ENCODE measurements around the gene MTA3.
"Not testable (repeated sequence)": the region's sequence is repeated elsewhere in the genome, so short reads cannot be mapped to it uniquely, and the experiment has no call there.

The MTA3 gene

GRCh38 chr2:42613281-42614064 lies 45.0 kb downstream of the MTA3 start:
- no peak for DNase-seq (ENCODE audit: low spot score)

DNA sequence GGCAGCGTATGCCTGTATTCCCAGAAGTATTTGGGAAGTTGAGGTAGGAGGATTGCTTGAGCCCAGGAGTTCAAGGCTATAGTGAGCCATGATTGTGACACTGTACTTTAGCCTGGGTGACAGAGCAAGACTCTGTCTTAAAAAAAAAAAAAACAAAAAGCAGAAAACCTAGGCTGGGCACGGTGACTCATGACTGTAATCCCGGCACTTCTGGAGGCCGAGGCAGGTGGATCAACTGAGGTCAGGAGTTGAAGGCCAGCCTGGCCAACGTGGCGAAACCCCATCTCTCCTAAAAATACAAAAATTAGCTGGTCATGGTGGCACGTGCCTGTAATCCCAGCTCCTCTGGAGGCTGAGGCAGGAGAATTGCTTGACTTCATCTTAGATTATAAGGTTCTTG lies 46.4 kb downstream of the MTA3 start:
- DNase-seq (ENCODE audit: low spot score), result no peak

DNA sequence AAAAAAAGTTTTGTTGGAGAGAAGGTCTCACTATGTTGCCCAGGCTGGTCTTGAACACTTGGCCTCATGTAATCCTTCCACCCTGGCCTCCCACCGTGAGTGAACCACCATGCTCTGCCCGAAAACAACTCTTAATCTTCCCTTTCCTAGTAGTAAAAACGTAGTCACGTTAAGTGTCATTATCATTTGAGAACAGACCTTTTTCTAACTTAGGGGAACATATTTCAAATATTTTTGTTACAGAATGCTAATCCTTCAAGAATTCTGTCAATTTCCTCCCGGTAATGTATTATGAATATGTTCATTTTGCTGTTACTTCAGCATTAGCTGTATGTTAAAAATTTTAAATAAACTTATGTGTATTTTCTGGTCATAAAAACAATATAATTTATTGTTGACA lies 49.7 kb downstream of the MTA3 start:
- DNase-seq (ENCODE audit: low spot score), result no peak

- DNase-seq (ENCODE audit: low spot score), result no peak
These were observed 50.5 kb downstream of the MTA3 start for GRCh38 chr2:42618972-42619371.

GRCh38 chr2:42621626-42622025 lies 53.2 kb downstream of the MTA3 start:
- not testable (repeated sequence) for DNase-seq (ENCODE audit: low spot score)

DNA sequence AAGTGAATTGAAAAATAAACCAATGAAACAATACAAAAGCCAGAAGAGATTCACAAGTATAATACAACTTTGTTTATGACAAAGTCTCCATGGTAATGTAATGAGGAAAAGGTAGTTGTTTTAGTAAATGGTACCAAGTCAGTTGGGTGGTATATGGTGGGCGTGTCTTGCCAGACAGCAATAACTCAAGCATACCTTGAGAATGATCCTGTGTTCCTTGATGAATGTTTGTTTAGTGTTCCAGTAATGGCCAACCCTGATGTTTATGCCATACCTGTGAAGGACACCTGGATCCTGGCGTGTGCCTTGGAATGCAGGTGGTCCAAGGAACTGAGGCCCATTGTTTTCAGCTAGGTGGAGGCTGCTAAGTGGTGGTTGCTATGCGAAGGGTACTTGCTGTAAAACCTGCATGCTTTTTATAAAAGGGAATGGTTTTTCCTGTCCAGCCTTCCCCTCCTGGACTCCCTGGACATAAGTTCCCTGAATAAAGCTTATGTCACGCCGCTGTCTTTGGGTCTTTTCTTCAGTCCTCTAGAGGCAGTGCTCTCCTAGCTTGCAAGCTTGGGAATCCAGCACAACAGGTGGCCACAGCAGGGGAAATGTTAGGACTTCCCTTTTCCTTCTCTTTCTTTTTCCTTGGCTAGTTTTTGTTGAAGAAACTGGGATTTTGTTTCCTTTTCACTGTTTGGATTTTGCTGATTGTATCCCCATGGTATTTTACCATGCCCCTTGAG lies 54.7 kb downstream of the MTA3 start:
- DNase-seq (ENCODE audit: low spot score), result no peak

- DNase-seq (ENCODE audit: low spot score), result no peak
These were observed 55.6 kb downstream of the MTA3 start for GRCh38 chr2:42624047-42624446.

DNA sequence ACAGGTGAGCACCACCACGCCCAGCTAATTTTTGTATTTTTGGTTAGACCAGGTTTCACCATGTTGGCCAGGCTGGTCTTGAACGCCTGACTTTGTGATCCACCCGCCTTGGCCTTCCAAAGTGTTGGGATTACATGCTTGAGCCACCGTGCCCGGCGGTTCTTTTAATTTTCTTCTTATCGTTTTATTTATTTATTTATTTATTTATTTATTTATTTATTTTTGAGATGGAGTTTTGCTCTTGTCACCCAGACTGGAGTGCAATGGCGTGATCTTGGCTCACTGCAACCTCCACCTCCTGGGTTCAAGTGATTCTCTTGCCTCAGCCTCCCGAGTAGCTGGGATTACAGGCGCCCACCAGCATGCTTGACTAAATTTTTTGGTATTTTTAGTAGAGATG lies 59.6 kb downstream of the MTA3 start:
- DNase-seq (ENCODE audit: low spot score), result not testable (repeated sequence)

- DNase-seq (ENCODE audit: low spot score), result no peak
These were observed 68.5 kb downstream of the MTA3 start for GRCh38 chr2:42636934-42637333.

- no peak for DNase-seq (ENCODE audit: low spot score)
These were observed 69.8 kb downstream of the MTA3 start for GRCh38 chr2:42638080-42638784.

GRCh38 chr2:42639340-42640077 lies 71.1 kb downstream of the MTA3 start:
- DNase-seq (ENCODE audit: low spot score), result no peak

- DNase-seq (ENCODE audit: low spot score), result no peak
These were observed 71.8 kb downstream of the MTA3 start for GRCh38 chr2:42640261-42640660.

GRCh38 chr2:42642371-42642770 lies 73.9 kb downstream of the MTA3 start:
- not testable (repeated sequence) for DNase-seq (ENCODE audit: low spot score)

DNA sequence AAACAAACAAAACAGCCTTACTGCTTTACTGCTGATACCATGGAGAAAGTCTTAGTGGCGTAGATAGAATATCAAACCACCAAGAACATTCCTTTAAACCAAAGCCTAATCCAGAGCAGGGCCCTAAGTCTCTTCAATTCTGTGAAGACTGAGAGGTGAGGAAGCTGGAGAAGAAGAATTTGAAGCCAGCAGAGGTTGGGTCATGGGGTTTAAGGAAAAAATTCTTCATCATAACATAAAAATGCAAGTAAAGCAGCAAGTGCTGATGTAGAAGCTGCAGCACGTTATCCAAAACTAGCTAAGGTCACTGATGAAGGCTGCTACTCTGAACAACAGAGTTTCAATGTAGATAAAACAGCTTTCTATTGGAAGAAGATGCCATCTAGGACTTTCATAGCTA lies 77.1 kb downstream of the MTA3 start:
- DNase-seq (ENCODE audit: low spot score), result no peak

DNA sequence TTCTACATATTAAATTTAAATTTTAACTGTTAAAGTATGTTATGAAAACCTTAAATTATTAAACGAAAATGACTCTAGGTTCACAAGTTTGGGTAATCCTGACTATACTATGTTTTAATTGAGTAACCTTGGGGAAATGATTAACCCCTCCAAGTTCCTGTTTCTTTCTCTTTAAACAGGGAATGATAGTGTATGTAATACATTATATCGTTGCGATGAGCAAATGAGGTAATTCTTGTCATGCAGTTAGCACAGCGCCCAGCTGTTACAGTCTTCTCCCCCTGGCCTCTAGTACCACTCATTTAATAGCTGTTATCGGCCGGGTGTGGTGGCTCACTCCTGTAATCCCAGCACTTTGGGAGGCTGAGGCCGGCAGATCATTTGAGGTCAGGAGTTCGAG lies 80.4 kb downstream of the MTA3 start:
- DNase-seq (ENCODE audit: low spot score), result no peak

GRCh38 chr2:42651057-42651456 lies 82.6 kb downstream of the MTA3 start:
- no peak for DNase-seq (ENCODE audit: low spot score)

GRCh38 chr2:42652086-42652485 lies 83.7 kb downstream of the MTA3 start:
- no peak for DNase-seq (ENCODE audit: low spot score)

DNA sequence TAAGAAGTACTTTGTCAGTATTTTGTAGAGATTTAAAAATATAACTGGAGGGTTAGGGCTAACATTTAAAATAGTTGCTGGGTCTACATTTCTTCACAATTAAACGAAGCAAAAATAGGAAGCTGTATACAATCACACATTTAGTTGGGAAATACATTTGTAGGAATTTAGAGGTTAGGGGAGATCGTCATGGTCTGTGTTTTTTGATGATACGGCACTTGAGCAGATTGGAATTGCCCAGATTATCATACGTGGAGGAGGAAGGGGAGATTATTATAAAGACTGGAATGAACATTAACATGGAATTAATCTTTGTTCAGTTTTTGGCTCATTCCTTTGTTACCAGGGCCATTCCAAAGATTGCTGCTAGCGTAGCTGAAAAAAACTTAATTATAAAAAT lies 84.6 kb downstream of the MTA3 start:
- no peak for DNase-seq (ENCODE audit: low spot score)

- DNase-seq (ENCODE audit: low spot score), result no peak
These were observed 85.5 kb downstream of the MTA3 start for GRCh38 chr2:42653908-42654445.

- DNase-seq (ENCODE audit: low spot score), result no peak
These were observed 89.9 kb downstream of the MTA3 start for GRCh38 chr2:42658306-42658705.

- DNase-seq (ENCODE audit: low spot score), result no peak
These were observed 91.2 kb downstream of the MTA3 start for GRCh38 chr2:42659609-42660008.

Data from cerebellar cortex (tissue), 1 donor.